Measurements from ENCODE around the gene TMEM235. TPM values are rescaled to one million over a fixed set of nuclear protein-coding genes. Genes with fewer than 3 reads are reported as not detected.
A peak's percentile ranks its signal among the peaks of the same experiment; 100 is the strongest.

TMEM235 gene
- total RNA-seq, 3 donors from 2014 or later (not counting 1 experiment from before 2014, with no cell fraction given) = not detected

DNA sequence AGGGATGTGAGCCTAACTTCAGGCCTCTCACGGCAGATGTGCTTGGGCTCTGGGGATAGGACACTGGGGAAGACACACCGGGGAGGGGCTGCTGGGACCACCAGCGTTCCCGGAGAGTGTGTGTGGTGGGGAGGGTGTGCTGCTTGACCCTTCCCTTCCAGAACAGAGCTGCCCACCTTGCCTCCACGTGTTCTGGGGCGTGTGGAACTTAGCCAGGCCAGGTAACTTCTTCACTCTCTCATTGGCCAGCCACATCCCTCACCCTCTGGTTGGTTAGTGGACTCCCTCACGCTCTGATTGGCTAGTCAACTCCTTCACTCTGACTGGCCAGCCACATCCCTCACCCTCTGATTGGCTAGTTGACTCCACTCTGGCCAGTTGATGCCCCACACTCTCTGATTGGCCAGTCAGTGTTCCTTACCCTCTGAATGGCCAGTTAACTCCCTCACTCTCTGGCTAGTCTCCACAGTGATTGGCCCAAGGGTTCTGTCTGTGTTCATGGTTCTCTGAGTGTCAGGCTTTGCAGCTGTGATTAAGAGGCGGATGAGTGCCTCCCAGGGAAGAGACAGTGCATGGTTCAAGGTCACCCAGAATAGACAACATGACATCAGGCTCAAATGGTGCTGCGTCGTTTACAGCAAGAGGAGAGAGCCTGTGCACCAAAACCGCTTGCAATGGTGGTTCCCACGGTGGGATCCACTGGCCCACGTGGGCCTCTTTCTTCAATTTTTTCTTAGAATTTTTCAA is 10.0 kb downstream of the TMEM235 start:
- Histone ChIP-seq H3K4me1 (ENCODE audit: control insufficient read depth, insufficient read depth, low read length) (peaks cover 2% of the 10 kb centered on the region), H3K4me3 (ENCODE audit: low read length) (no peak overlapping the region), H3K36me3 (ENCODE audit: control insufficient read depth, insufficient read depth, low read length) (no peaks in the 10 kb centered on the region), H3K27me3 (ENCODE audit: control insufficient read depth, insufficient read depth, low read length) (no peaks in the 10 kb centered on the region), H3K27ac (ENCODE audit: low read length) (no peak overlapping the region), H3K9me3 (ENCODE audit: control insufficient read depth, insufficient read depth, low read length) (no peaks in the 10 kb centered on the region)
- intact Hi-C loops (cut with micrococcal nuclease) = no loop called here
- TF ChIP-seq, protein P1, sequence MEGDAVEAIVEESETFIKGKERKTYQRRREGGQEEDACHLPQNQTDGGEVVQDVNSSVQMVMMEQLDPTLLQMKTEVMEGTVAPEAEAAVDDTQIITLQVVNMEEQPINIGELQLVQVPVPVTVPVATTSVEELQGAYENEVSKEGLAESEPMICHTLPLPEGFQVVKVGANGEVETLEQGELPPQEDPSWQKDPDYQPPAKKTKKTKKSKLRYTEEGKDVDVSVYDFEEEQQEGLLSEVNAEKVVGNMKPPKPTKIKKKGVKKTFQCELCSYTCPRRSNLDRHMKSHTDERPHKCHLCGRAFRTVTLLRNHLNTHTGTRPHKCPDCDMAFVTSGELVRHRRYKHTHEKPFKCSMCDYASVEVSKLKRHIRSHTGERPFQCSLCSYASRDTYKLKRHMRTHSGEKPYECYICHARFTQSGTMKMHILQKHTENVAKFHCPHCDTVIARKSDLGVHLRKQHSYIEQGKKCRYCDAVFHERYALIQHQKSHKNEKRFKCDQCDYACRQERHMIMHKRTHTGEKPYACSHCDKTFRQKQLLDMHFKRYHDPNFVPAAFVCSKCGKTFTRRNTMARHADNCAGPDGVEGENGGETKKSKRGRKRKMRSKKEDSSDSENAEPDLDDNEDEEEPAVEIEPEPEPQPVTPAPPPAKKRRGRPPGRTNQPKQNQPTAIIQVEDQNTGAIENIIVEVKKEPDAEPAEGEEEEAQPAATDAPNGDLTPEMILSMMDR (IDR thresholded peaks at IDR 0.05) = no peak
- H3K36me3 Mint-ChIP-seq = no peaks in the 10 kb centered on the region
- no peaks in the 10 kb centered on the region for H3K9me3 Mint-ChIP-seq
- ATAC-seq (peak in 1 of 3 donors; percentile 19), DNase-seq (no peak)
- no peak overlapping the region for H3K4me3 Mint-ChIP-seq
- 92% methylated on average over 12 of the region's 13 CpGs for WGBS (ENCODE audit: insufficient coverage)
- H3K4me1 Mint-ChIP-seq = peaks cover 0 to 9% of the 10 kb centered on the region in 2 donors
- no peak overlapping the region for H3K27ac Mint-ChIP-seq
- H3K27me3 Mint-ChIP-seq (ENCODE audit: low read depth in 2 of 2) = no peaks in the 10 kb centered on the region

GRCh38 chr17:78242024-78242742 is 10.8 kb downstream of the TMEM235 start:
- Mint-ChIP-seq H3K27me3 (ENCODE audit: low read depth in 2 of 2) (no peaks in the 10 kb centered on the region), H3K4me1 (peaks cover 0 to 9% of the 10 kb centered on the region in 2 donors), H3K4me3 (no peak overlapping the region), H3K9me3 (no peaks in the 10 kb centered on the region), H3K36me3 (no peaks in the 10 kb centered on the region), H3K27ac (peak overlapping the region in 1 of 2 donors; percentile 48)
- DNase-seq = no peak
- TF ChIP-seq, protein P1 (IDR thresholded peaks at IDR 0.05) = no peak
- peaks cover 2% of the 10 kb centered on the region for H3K4me1 ChIP-seq (ENCODE audit: control insufficient read depth, insufficient read depth, low read length)
- intact Hi-C loops (cut with micrococcal nuclease) = no loop called here
- H3K27ac ChIP-seq (ENCODE audit: low read length) = no peak overlapping the region
- H3K36me3 ChIP-seq (ENCODE audit: control insufficient read depth, insufficient read depth, low read length) = no peaks in the 10 kb centered on the region
- ATAC-seq = peak; percentile 12 to 93 (median 73)
- WGBS (ENCODE audit: insufficient coverage) = 64% methylated on average over 21 of the region's 21 CpGs
- H3K27me3 ChIP-seq (ENCODE audit: control insufficient read depth, insufficient read depth, low read length) = no peaks in the 10 kb centered on the region
- H3K9me3 ChIP-seq (ENCODE audit: control insufficient read depth, insufficient read depth, low read length) = no peaks in the 10 kb centered on the region
- no peak overlapping the region for H3K4me3 ChIP-seq (ENCODE audit: low read length)

- WGBS (ENCODE audit: insufficient coverage) = 84% methylated on average over 8 of the region's 8 CpGs
- intact Hi-C loops (cut with micrococcal nuclease) = no loop called here
- TF ChIP-seq, protein P1 (IDR thresholded peaks at IDR 0.05) = no peak
- Histone ChIP-seq H3K36me3 (ENCODE audit: control insufficient read depth, insufficient read depth, low read length) (no peaks in the 10 kb centered on the region), H3K9me3 (ENCODE audit: control insufficient read depth, insufficient read depth, low read length) (no peaks in the 10 kb centered on the region), H3K4me1 (ENCODE audit: control insufficient read depth, insufficient read depth, low read length) (peaks cover 24% of the 10 kb centered on the region), H3K4me3 (ENCODE audit: low read length) (no peak overlapping the region), H3K27me3 (ENCODE audit: control insufficient read depth, insufficient read depth, low read length) (no peaks in the 10 kb centered on the region), H3K27ac (ENCODE audit: low read length) (no peak overlapping the region)
- Mint-ChIP-seq H3K27me3 (ENCODE audit: low read depth in 2 of 2) (no peaks in the 10 kb centered on the region), H3K27ac (no peak overlapping the region), H3K9me3 (no peaks in the 10 kb centered on the region), H3K4me3 (no peak overlapping the region), H3K36me3 (no peaks in the 10 kb centered on the region), H3K4me1 (peaks cover 5 to 14% of the 10 kb centered on the region in 2 donors)
- no peak for ATAC-seq
- DNase-seq = no peak
Measured at GRCh38 chr17:78247304-78247703, 15.9 kb downstream of the TMEM235 start.
